DND-41 (cell line): ENCODE results near the gene PTPRN2.

ENCODE experiments used
- ATAC-seq: fragments of 200-7000 bp; cut with Tn5 transposase; 3 replicates; pipeline ENCODE4 v1.9.1; 2021; ENCODE audit warnings: low read depth; ENCODE audit not compliant: insufficient read depth
- DNase-seq: peaks from one replicate; pipeline ENCODE4 v3.0.0-alpha.2; 2020
- H2AFZ ChIP-seq: 2 replicates; pipeline ENCODE4 v1.6.0; 2012; ENCODE audit warnings: low read depth, low read length
- H3K27ac ChIP-seq: 2 replicates; pipeline ENCODE4 v1.5.1; 2012; ENCODE audit warnings: low read length, inconsistent platforms
- H3K27me3 ChIP-seq: fragments of 200-600 bp; sonication (generic); 2 replicates; pipeline ENCODE4 v1.6.0; 2012; ENCODE audit warnings: low read length, mild to moderate bottlenecking, inconsistent platforms; ENCODE audit not compliant: insufficient read depth, poor library complexity
- H3K36me3 ChIP-seq: 2 replicates; pipeline ENCODE4 v1.5.1; 2012; ENCODE audit warnings: low read length, inconsistent platforms; ENCODE audit not compliant: insufficient read depth
- H3K4me1 ChIP-seq: 2 replicates; pipeline ENCODE4 v1.5.1; 2012; ENCODE audit warnings: mild to moderate bottlenecking, low read length; ENCODE audit not compliant: insufficient read depth
- H3K4me2 ChIP-seq: 2 replicates; pipeline ENCODE4 v1.6.0; 2012; ENCODE audit warnings: mild to moderate bottlenecking, moderate library complexity, low read length, inconsistent platforms; ENCODE audit not compliant: insufficient read depth
- H3K4me3 ChIP-seq, 2 experiments: fragments of 200-600 bp in 1 of 2; shearing (Covaris generic) in 1 of 2; 2 replicates each; pipeline ENCODE4 v1.5.1; 2012 to 2016; ENCODE audit warnings: inconsistent platforms in 2 of 2, low read length in 2 of 2, mild to moderate bottlenecking in 2 of 2, low read depth in 1 of 2, moderate library complexity in 1 of 2
- H3K79me2 ChIP-seq: 2 replicates; pipeline ENCODE4 v1.6.0; 2012; ENCODE audit warnings: low read length, inconsistent platforms; ENCODE audit not compliant: insufficient read depth
- H3K9ac ChIP-seq: 2 replicates; pipeline ENCODE4 v1.6.0; 2012; ENCODE audit warnings: low read depth, mild to moderate bottlenecking, inconsistent platforms, low read length, moderate library complexity
- H3K9me3 ChIP-seq: 2 replicates; pipeline ENCODE4 v1.5.1; 2012; ENCODE audit warnings: low read length, moderate library complexity, mild to moderate bottlenecking, inconsistent platforms; ENCODE audit not compliant: insufficient read depth, severe bottlenecking
- H4K20me1 ChIP-seq: 2 replicates; pipeline ENCODE4 v1.6.0; 2012; ENCODE audit warnings: low read length; ENCODE audit not compliant: insufficient read depth
- EZH2 ChIP-seq: IDR thresholded peaks from 3 replicates; pipeline ENCODE4 v1.6.1; 2012; ENCODE audit warnings: borderline replicate concordance, low read depth, mild to moderate bottlenecking, moderate library complexity, low read length, inconsistent platforms; ENCODE audit not compliant: severe bottlenecking
- TF ChIP-seq, protein P1 (sequence below): IDR thresholded peaks from 2 replicates; pipeline ENCODE4 v1.5.1; 2012; ENCODE audit warnings: borderline replicate concordance, low read length, moderate library complexity, mild to moderate bottlenecking; ENCODE audit not compliant: poor library complexity, severe bottlenecking; ENCODE audit errors: extremely low read depth

Gene PTPRN2

DNA sequence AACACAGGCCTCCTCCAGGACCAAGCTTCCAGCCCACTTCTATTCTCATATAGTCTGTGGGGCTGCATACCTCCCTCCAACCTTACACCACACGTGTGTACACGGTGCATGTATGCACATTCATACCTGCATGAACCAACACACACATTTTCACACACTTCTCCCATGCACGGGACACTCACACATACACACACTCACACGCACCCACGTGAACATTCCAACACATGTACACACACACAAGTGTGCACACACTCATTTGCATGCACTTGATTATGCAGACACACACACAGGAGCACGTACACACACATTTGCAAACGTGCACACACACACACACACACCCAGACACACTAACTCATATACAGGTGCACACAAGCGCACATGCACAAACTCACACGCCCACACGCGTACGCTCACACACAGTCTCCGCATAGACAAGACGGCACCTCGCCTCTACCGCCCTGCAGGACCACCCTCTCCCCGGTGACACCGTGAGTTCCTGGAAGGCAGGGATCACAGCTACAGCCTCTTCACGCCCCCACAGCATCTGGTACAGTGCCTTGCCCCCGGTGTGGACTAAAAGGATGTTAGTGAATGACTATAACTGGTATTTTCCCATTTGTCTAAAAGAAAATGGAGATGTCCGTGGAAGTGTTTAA, 263.8 kb downstream of the PTPRN2 start:
- DNase-seq (no peak), ATAC-seq (no peak)
- H3K27me3 ChIP-seq, result no peaks in the 10 kb centered on the region
- H2AFZ ChIP-seq, result no peak overlapping the region
- TF ChIP-seq EZH2, result no peak
- TF ChIP-seq, protein P1, sequence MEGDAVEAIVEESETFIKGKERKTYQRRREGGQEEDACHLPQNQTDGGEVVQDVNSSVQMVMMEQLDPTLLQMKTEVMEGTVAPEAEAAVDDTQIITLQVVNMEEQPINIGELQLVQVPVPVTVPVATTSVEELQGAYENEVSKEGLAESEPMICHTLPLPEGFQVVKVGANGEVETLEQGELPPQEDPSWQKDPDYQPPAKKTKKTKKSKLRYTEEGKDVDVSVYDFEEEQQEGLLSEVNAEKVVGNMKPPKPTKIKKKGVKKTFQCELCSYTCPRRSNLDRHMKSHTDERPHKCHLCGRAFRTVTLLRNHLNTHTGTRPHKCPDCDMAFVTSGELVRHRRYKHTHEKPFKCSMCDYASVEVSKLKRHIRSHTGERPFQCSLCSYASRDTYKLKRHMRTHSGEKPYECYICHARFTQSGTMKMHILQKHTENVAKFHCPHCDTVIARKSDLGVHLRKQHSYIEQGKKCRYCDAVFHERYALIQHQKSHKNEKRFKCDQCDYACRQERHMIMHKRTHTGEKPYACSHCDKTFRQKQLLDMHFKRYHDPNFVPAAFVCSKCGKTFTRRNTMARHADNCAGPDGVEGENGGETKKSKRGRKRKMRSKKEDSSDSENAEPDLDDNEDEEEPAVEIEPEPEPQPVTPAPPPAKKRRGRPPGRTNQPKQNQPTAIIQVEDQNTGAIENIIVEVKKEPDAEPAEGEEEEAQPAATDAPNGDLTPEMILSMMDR, result no peak
- H3K36me3 ChIP-seq, result no peaks in the 10 kb centered on the region
- no peak overlapping the region for H3K27ac ChIP-seq
- H3K79me2 ChIP-seq, result no peaks in the 10 kb centered on the region
- H3K4me3 ChIP-seq, result no peak overlapping the region
- no peaks in the 10 kb centered on the region for H4K20me1 ChIP-seq
- no peaks in the 10 kb centered on the region for H3K4me1 ChIP-seq
- no peak overlapping the region for H3K4me2 ChIP-seq
- no peak overlapping the region for H3K9ac ChIP-seq
- H3K9me3 ChIP-seq, result peaks cover 6% of the 10 kb centered on the region

DNA sequence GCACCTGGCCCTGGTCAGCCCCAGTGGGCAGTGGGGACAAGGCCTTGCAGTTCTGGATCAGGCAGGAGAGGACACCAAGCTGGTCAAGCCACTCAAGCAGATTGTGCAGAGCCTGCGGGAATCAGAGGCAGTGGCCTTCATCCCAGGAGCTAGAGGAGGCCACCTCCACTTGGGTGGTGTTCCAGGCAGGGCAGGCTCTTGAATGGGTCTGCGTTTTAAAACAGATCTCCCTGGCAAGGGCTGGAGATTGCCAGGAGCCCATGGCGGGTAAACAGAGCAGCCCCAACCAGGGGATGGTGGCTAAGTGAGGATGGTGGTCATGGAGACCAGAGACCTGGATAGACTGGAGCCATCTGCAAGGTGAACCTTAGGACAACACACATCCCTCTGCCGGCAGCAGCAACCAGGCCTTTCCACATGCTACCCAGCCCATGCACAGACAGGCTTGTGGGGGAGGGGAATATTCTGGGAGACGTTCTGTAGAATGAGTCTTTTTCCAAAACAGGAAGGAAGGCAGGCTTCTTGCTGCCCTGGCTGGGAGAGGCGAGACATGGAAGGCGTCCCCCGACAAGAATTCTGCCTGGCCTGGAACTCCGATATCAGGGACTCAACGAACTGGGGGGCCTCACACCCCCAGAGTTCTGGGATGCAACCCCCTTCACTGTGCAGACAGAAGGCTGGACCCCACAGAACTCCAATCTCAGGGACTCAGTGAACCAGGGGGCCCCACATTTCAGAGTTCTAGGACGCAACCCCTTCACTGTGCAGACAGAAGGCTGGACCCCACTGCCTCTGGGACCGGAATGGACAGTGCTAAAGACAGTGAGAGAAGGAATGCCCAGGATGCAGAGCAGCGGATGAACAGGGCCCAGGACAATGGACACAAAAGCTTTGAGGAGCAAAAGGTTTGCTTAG, 264.8 kb downstream of the PTPRN2 start:
- Histone ChIP-seq H3K36me3 (no peaks in the 10 kb centered on the region), H3K4me2 (no peak overlapping the region), H4K20me1 (no peaks in the 10 kb centered on the region), H3K9me3 (peaks cover 6% of the 10 kb centered on the region), H3K4me3 (no peak overlapping the region), H2AFZ (no peak overlapping the region), H3K79me2 (no peaks in the 10 kb centered on the region), H3K9ac (no peak overlapping the region), H3K27me3 (no peaks in the 10 kb centered on the region), H3K4me1 (no peaks in the 10 kb centered on the region), H3K27ac (no peak overlapping the region)
- no peak for DNase-seq
- TF ChIP-seq, protein P1, result no peak
- TF ChIP-seq EZH2, result no peak
- ATAC-seq, result no peak

DNA sequence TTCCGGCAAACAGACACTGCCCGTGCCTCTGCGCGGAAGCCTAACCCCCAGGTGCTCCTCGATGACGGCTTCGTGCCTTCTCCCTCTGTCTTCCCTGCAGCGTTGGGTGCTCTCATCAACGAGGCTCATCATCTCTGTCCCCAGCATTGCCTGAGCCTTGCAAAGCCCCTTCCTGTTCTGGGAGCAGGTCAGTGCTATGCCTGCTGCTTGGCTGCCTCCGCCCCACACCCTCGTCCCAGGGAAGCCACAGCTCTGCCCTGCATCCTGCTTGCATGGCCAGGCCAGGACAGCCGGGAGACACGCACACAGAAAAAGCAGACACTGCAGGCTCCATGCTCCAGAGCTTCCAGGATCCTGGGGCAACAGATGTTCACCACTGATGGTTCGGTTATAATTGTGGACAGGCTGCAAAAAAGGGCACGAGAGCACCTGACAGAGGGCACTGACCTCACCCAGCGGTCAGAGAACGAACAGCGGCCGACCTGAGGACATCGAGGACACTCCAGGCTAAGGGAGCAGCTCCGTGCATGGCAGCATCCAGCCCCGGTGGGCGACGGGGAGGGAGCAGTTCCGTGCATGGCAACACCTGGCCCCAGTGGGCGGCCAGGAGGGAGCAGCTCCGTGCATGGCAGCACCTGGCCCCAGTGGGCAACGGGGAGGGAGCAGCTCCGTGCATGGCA, 265.5 kb downstream of the PTPRN2 start:
- ATAC-seq, result no peak
- no peaks in the 10 kb centered on the region for H3K4me1 ChIP-seq
- TF ChIP-seq EZH2, result no peak
- TF ChIP-seq, protein P1, result no peak
- H3K79me2 ChIP-seq, result no peaks in the 10 kb centered on the region
- no peak overlapping the region for H3K4me3 ChIP-seq
- no peaks in the 10 kb centered on the region for H4K20me1 ChIP-seq
- H3K9me3 ChIP-seq, result peaks cover 2% of the 10 kb centered on the region
- H2AFZ ChIP-seq, result no peak overlapping the region
- no peaks in the 10 kb centered on the region for H3K36me3 ChIP-seq
- H3K4me2 ChIP-seq, result no peak overlapping the region
- H3K9ac ChIP-seq, result no peak overlapping the region
- no peak for DNase-seq
- no peaks in the 10 kb centered on the region for H3K27me3 ChIP-seq
- no peak overlapping the region for H3K27ac ChIP-seq
